ENCODE measurements around the gene GALNT4.

GRCh38 chr12:89551747-89552146, 27.2 kb upstream of the GALNT4 start:
- TF ChIP-seq CTCF (IDR thresholded peaks at IDR 0.05; ENCODE audit: insufficient read depth, low read length, poor library complexity, severe bottlenecking) (no peak), EZH2phosphoT487 (conservative IDR thresholded peaks at IDR 0.05; ENCODE audit: low read length) (no peak)

All from SU-DHL-6 (cell line).